Activated CD8-positive, alpha-beta T cell treated with anti-CD3 and anti-CD28 coated beads for 36 hours (primary cell): ENCODE data around the gene SNX17. TPM values are rescaled to one million over a fixed set of nuclear protein-coding genes. Genes with fewer than 3 reads are reported as not detected.

ENCODE experiments used
- ATAC-seq: fragments of 200-7000 bp; cut with Tn5 transposase; one replicate; pipeline ENCODE4 v1.10.0; 2021; ENCODE audit warnings: mild to moderate bottlenecking, moderate library complexity
- CTCF ChIA-PET: fragments of 350-600 bp; sonication (Branson Sonifier 250); formaldehyde crosslinking; loops from one replicate; lab custom pipeline; 2021; ENCODE audit warnings: antibody characterized with exemption; lab: Charles Lee
- POLR2A ChIA-PET: fragments of 350-600 bp; sonication (Branson Sonifier 250); formaldehyde crosslinking; loops from one replicate; lab custom pipeline; 2021; ENCODE audit warnings: antibody characterized with exemption; lab: Charles Lee
- DNase-seq: peaks from one replicate; pipeline ENCODE4 v3.0.0-alpha.2; 2020
- H3K27ac Mint-ChIP-seq: one replicate; pipeline ENCODE4 v1.8.0; 2021; ENCODE audit warnings: mild to moderate bottlenecking, mixed read lengths
- H3K27me3 Mint-ChIP-seq: one replicate; pipeline ENCODE4 v1.8.0; 2021; ENCODE audit warnings: mixed read lengths
- H3K36me3 Mint-ChIP-seq: one replicate; pipeline ENCODE4 v1.8.0; 2021; ENCODE audit warnings: low read depth, mixed read lengths
- H3K4me1 Mint-ChIP-seq: one replicate; pipeline ENCODE4 v1.8.0; 2021; ENCODE audit warnings: low read depth, mixed read lengths
- H3K4me3 Mint-ChIP-seq: one replicate; pipeline ENCODE4 v1.8.0; 2021; ENCODE audit warnings: mild to moderate bottlenecking, moderate library complexity, mixed read lengths
- H3K9me3 Mint-ChIP-seq: one replicate; pipeline ENCODE4 v1.8.0; 2021; ENCODE audit warnings: mixed read lengths
- CTCF ChIP-seq: fragments of 200-600 bp; IDR thresholded peaks from one replicate; pipeline ENCODE4 v1.8.0; 2022; ENCODE audit warnings: antibody characterized with exemption, mild to moderate bottlenecking
- intact Hi-C: fragments of 100-400 bp; cut with micrococcal nuclease; formaldehyde crosslinking; loops from one replicate; pipeline ENCODE4 v1.10.0; 2022
- total RNA-seq, 2 experiments: library from RNA; stranded (reverse); gene quantifications; one replicate each; pipeline ENCODE4 v1.2.3, GENCODE V29; 2021

Gene SNX17
- total RNA-seq, 2 experiments from 2014 or later: 74.5 to 82.3 TPM

- peaks cover 51% of the 10 kb centered on the region for H3K36me3 Mint-ChIP-seq
- no peaks in the 10 kb centered on the region for H3K9me3 Mint-ChIP-seq
- H3K4me1 Mint-ChIP-seq: peaks cover 28% of the 10 kb centered on the region
- intact Hi-C loops: no loop called here
- POLR2A ChIA-PET: no interaction called here
- no peak for ATAC-seq
- no peak for DNase-seq
- CTCF ChIA-PET: interaction anchor here (1.2 kb wide), 1 partner anchor 36 kb away, joined by 3 read pairs; the partner anchor contains the start of gene PPM1G
- H3K27ac Mint-ChIP-seq: no peak overlapping the region
- H3K27me3 Mint-ChIP-seq: no peaks in the 10 kb centered on the region
- TF ChIP-seq CTCF: no peak
- H3K4me3 Mint-ChIP-seq: no peak overlapping the region
Measured at GRCh38 chr2:27373567-27373966, 3.2 kb downstream of the SNX17 start.

- DNase-seq (no peak), ATAC-seq (no peak)
- intact Hi-C loops: no loop called here
- ChIA-PET POLR2A (interaction anchor here (0.6 to 3.2 kb wide), 3 partner anchors 10 to 19 kb away, joined by 3 to 8 read pairs (median 3); partner anchors contain the start of gene GTF3C2), CTCF (no interaction called here)
- H3K27me3 Mint-ChIP-seq: no peaks in the 10 kb centered on the region
- H3K36me3 Mint-ChIP-seq: peaks cover 63% of the 10 kb centered on the region
- H3K27ac Mint-ChIP-seq: peak overlapping the region; percentile 5
- no peaks in the 10 kb centered on the region for H3K9me3 Mint-ChIP-seq
- TF ChIP-seq CTCF: no peak
- H3K4me1 Mint-ChIP-seq: peaks cover 30% of the 10 kb centered on the region
- no peak overlapping the region for H3K4me3 Mint-ChIP-seq
Measured at GRCh38 chr2:27375513-27376099, 5.2 kb downstream of the SNX17 start.

- CTCF ChIA-PET: no interaction called here
- no peaks in the 10 kb centered on the region for H3K27me3 Mint-ChIP-seq
- intact Hi-C loops: no loop called here
- H3K27ac Mint-ChIP-seq: peak overlapping the region; percentile 5
- no peak for DNase-seq
- TF ChIP-seq CTCF: no peak
- ATAC-seq: no peak
- H3K4me1 Mint-ChIP-seq: peaks cover 35% of the 10 kb centered on the region
- H3K9me3 Mint-ChIP-seq: no peaks in the 10 kb centered on the region
- H3K4me3 Mint-ChIP-seq: no peak overlapping the region
- POLR2A ChIA-PET: interaction anchor here (3.2 kb wide), 1 partner anchor 9 kb away, joined by 8 read pairs; no protein-coding TSS in a partner anchor
- peaks cover 66% of the 10 kb centered on the region for H3K36me3 Mint-ChIP-seq
Measured at GRCh38 chr2:27376151-27376865, 5.9 kb downstream of the SNX17 start.

- CTCF ChIA-PET: no interaction called here
- Mint-ChIP-seq H3K27ac (no peak overlapping the region), H3K4me1 (peaks cover 33% of the 10 kb centered on the region), H3K4me3 (no peak overlapping the region), H3K9me3 (no peaks in the 10 kb centered on the region), H3K27me3 (no peaks in the 10 kb centered on the region), H3K36me3 (peaks cover 69% of the 10 kb centered on the region)
- POLR2A ChIA-PET: interaction anchor here (3.2 kb wide), 1 partner anchor 8 kb away, joined by 8 read pairs; no protein-coding TSS in a partner anchor
- intact Hi-C loops: no loop called here
- DNase-seq: no peak
- TF ChIP-seq CTCF: no peak
- no peak for ATAC-seq
Measured at GRCh38 chr2:27376866-27377617, 6.6 kb downstream of the SNX17 start.
